GM21367 (cell line): ENCODE data around the gene ZFYVE27.

ENCODE experiments used
- ATAC-seq: cut with Tn5 transposase; IDR thresholded peaks from one replicate; pipeline ENCODE4 v1.9.1; 2021; ENCODE audit not compliant: unreplicated experiment

Gene ZFYVE27

GRCh38 chr10:97766996-97767924 lies 30.3 kb downstream of the ZFYVE27 start:
- no peak for ATAC-seq

GRCh38 chr10:97768322-97769315 lies 31.7 kb downstream of the ZFYVE27 start:
- no peak for ATAC-seq

GRCh38 chr10:97770255-97770654 lies 33.3 kb downstream of the ZFYVE27 start:
- no peak for ATAC-seq

GRCh38 chr10:97771055-97771891 lies 34.3 kb downstream of the ZFYVE27 start:
- ATAC-seq = no peak

- no peak for ATAC-seq
Measured at GRCh38 chr10:97771913-97772823, 35.2 kb downstream of the ZFYVE27 start, which contains the start of gene SFRP5. SFRP5 (minus strand) TSS chr10:97771999; CDS start chr10:97771833, 166 bp downstream.

GRCh38 chr10:97773096-97773495 lies 36.2 kb downstream of the ZFYVE27 start:
- ATAC-seq = no peak

GRCh38 chr10:97774811-97775294 lies 37.9 kb downstream of the ZFYVE27 start:
- ATAC-seq = no peak

GRCh38 chr10:97777143-97777542 lies 40.2 kb downstream of the ZFYVE27 start:
- no peak for ATAC-seq

GRCh38 chr10:97778452-97779302 lies 41.7 kb downstream of the ZFYVE27 start:
- ATAC-seq = no peak

GRCh38 chr10:97779492-97779891 lies 42.6 kb downstream of the ZFYVE27 start:
- no peak for ATAC-seq

GRCh38 chr10:97779975-97780374 lies 43.0 kb downstream of the ZFYVE27 start:
- ATAC-seq = no peak

GRCh38 chr10:97780841-97781617 lies 44.1 kb downstream of the ZFYVE27 start:
- no peak for ATAC-seq

GRCh38 chr10:97781618-97782331 lies 44.8 kb downstream of the ZFYVE27 start:
- no peak for ATAC-seq

GRCh38 chr10:97782455-97783228 lies 45.7 kb downstream of the ZFYVE27 start:
- ATAC-seq = no peak

GRCh38 chr10:97784200-97784810 lies 47.4 kb downstream of the ZFYVE27 start:
- no peak for ATAC-seq

- ATAC-seq = no peak
Measured at GRCh38 chr10:97785231-97785630, 48.3 kb downstream of the ZFYVE27 start.
